Measurements from ENCODE around the gene SLC6A6.

The SLC6A6 gene

DNA sequence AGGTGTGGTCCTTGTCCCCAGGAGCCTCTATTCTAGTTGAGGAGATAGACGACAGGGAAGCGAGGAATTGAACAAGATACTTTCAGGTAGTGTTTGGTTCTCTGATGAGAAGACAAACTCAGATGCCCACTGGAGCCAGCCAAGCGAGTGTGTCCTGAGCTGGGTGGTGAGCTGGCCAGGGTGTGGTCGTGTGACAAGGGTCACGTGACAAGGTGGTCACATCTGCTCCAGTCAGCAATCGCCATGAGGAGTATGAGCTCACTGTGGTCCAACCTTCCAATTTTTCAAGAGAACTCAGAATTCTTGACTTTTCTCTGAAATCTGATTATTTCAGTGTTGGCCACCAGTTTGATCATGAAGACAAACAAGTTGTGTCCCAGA lies 39.5 kb downstream of the SLC6A6 start:
- in situ Hi-C loops (cut with HindIII; ENCODE audit: low pct_ligation_motif_present, low pct_unique_long_range_greater_than_20kb, low sequenced_read_pairs), result no loop called here
- DNase-seq, result no peak

DNA sequence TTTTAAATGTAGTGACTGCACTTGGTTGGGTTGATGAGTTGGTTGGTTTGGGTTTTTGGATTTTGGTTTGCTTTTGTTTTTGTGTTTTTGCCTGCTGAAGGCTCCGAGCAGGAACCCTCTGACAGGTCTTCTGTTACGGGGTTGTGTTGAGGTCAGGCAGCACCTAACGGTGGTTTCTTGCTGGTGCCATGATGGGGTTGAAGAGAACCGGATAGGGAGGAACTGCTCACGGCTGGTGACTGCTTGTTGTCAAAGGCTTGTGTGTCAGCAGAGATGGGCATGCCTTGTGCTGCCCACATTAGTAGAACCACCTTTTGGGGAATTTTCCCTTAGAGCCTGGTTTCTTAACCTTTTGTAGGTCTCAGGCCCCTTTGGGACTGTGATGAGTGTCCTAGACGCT lies 42.0 kb downstream of the SLC6A6 start:
- in situ Hi-C loops (cut with HindIII; ENCODE audit: low pct_ligation_motif_present, low pct_unique_long_range_greater_than_20kb, low sequenced_read_pairs), result no loop called here
- DNase-seq, result no peak

GRCh38 chr3:14445773-14446172 lies 43.4 kb downstream of the SLC6A6 start:
- in situ Hi-C loops (cut with HindIII; ENCODE audit: low pct_ligation_motif_present, low pct_unique_long_range_greater_than_20kb, low sequenced_read_pairs), result no loop called here
- DNase-seq, result no peak

GRCh38 chr3:14446988-14447570 lies 44.7 kb downstream of the SLC6A6 start:
- in situ Hi-C loops (cut with HindIII; ENCODE audit: low pct_ligation_motif_present, low pct_unique_long_range_greater_than_20kb, low sequenced_read_pairs), result no loop called here
- DNase-seq, result no peak

GRCh38 chr3:14448063-14448462 lies 45.7 kb downstream of the SLC6A6 start:
- in situ Hi-C loops (cut with HindIII; ENCODE audit: low pct_ligation_motif_present, low pct_unique_long_range_greater_than_20kb, low sequenced_read_pairs), result no loop called here
- no peak for DNase-seq

GRCh38 chr3:14448756-14449727 lies 46.6 kb downstream of the SLC6A6 start:
- no peak for DNase-seq
- in situ Hi-C loops (cut with HindIII; ENCODE audit: low pct_ligation_motif_present, low pct_unique_long_range_greater_than_20kb, low sequenced_read_pairs), result no loop called here

GRCh38 chr3:14450506-14450905 lies 48.1 kb downstream of the SLC6A6 start:
- in situ Hi-C loops (cut with HindIII; ENCODE audit: low pct_ligation_motif_present, low pct_unique_long_range_greater_than_20kb, low sequenced_read_pairs), result no loop called here
- DNase-seq, result no peak

DNA sequence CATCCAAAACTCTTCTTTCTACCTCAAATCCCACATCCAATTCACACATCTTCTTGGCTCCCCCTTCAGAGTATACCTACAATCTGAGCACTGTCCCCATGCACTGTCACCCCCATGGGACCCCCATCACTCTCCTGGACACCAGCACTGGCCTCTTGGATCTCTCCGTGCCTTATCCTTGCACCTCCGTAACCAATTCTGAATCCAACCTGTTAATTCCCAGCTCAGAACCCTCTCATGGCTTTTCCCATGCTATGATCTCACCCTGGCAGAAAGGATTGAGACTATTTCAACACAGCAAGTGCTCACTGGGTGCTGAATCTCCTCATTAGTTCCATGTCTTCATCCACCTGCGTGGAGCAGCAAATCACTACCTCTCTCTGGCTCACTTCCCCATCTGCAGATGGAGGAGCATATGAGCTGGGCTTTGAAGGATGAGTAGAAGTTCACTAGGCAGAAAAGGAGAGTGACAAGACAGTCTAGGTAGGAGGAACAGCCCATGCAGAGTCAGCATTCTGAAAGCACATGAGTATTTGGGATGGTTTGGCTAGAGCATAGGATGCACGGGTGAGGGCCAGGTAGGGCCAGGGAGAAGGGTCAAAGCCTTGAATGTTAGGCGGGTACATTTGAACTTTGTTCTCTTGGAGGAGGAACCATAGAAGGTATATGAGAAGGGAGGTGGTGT lies 48.7 kb downstream of the SLC6A6 start:
- in situ Hi-C loops (cut with HindIII; ENCODE audit: low pct_ligation_motif_present, low pct_unique_long_range_greater_than_20kb, low sequenced_read_pairs), result no loop called here
- DNase-seq, result no peak

DNA sequence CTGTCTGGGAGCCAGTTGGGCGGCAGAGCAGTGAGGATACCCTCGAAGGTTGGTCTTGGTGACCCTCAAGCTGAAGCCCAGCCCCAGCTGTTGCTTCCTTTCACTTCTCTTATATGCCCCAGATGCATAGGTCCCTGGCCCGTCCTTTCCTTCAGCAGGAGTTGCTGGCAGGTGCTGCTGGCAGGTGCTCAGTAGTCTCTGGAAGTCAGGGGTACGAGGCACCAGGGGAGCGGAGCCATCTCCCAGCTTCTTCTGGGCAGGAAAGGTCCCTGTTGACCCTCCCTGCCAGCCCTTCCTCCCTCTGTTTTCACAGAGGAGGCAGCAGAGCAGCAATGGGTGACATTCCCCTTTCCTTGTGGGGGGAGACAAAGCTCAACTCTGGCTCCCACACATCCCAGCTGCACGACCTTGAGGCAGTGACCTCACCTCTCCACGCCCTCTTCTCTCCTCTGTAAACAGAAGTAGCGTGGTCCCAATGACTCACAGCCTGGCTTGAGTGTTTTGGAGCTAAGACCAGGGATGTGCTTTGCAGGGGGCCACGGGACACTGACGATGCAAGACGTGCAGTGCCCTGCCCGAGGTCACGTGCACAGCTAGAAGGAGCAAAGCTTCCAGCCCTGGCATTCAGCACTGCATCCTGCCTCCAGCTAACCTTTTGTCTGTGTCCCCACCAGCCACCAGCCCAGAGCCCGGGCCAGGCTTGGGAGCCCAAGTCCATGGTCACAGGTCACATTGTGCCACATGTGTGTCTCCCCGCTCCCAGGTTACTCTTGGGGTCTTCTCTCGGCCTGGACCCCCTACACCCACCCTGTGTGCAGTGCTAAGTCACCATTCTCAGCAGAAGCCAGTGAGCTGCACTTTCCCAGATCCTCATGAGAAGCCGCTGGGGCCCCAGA lies 49.7 kb downstream of the SLC6A6 start:
- in situ Hi-C loops (cut with HindIII; ENCODE audit: low pct_ligation_motif_present, low pct_unique_long_range_greater_than_20kb, low sequenced_read_pairs), result no loop called here
- DNase-seq, result peak; percentile 90

GRCh38 chr3:14452740-14453710 lies 50.6 kb downstream of the SLC6A6 start:
- DNase-seq, result peak; percentile 90
- in situ Hi-C loops (cut with HindIII; ENCODE audit: low pct_ligation_motif_present, low pct_unique_long_range_greater_than_20kb, low sequenced_read_pairs), result no loop called here

GRCh38 chr3:14453876-14454638 lies 51.7 kb downstream of the SLC6A6 start:
- DNase-seq, result no peak
- in situ Hi-C loops (cut with HindIII; ENCODE audit: low pct_ligation_motif_present, low pct_unique_long_range_greater_than_20kb, low sequenced_read_pairs), result no loop called here

GRCh38 chr3:14454639-14455310 lies 52.4 kb downstream of the SLC6A6 start:
- no peak for DNase-seq
- in situ Hi-C loops (cut with HindIII; ENCODE audit: low pct_ligation_motif_present, low pct_unique_long_range_greater_than_20kb, low sequenced_read_pairs), result no loop called here

GRCh38 chr3:14455571-14456317 lies 53.3 kb downstream of the SLC6A6 start:
- in situ Hi-C loops (cut with HindIII; ENCODE audit: low pct_ligation_motif_present, low pct_unique_long_range_greater_than_20kb, low sequenced_read_pairs), result no loop called here
- no peak for DNase-seq

DNA sequence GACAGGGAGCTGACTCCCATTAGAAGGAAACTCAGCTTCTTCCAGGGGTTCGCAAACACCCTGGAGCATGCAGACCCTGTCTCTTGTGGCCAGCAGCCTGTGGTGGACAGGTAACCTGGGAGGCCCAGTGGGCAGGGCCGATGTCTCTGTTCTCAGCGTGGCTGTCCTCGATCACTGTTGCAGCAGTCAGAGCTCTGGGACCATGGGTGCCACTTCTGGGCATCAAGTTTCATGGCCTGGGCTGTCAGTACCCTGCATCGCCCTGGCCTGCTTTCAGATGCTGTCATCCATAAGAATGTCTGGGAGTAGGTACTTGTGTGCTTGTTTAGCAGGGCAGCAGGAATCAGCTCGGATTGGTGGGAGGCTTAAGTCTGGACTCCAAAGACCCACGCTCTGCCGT lies 54.4 kb downstream of the SLC6A6 start:
- in situ Hi-C loops (cut with HindIII; ENCODE audit: low pct_ligation_motif_present, low pct_unique_long_range_greater_than_20kb, low sequenced_read_pairs), result no loop called here

DNA sequence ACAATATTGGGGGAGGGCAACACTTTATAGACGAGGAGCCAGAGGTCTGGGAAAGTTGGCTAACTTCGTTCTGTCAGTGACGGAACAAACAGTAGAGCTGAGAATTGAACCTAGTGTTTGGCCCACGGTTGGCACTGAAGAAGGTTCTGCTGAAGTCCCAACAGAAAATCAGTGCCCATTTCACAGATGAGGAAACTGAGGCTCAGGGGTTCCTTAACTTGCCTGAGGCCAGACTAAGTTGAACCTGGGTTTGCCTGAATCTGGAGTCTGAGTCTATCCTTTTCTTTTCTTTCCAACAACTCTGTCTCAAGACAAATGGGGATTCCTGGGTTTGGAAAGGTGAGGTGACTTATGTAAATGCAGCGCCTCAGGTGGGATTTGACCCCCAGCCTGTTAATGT lies 55.1 kb downstream of the SLC6A6 start:
- in situ Hi-C loops (cut with HindIII; ENCODE audit: low pct_ligation_motif_present, low pct_unique_long_range_greater_than_20kb, low sequenced_read_pairs), result no loop called here
- DNase-seq, result no peak

More for the DNA sequence above, 54.4 kb downstream of the SLC6A6 start:
- DNase-seq, result no peak

DNA sequence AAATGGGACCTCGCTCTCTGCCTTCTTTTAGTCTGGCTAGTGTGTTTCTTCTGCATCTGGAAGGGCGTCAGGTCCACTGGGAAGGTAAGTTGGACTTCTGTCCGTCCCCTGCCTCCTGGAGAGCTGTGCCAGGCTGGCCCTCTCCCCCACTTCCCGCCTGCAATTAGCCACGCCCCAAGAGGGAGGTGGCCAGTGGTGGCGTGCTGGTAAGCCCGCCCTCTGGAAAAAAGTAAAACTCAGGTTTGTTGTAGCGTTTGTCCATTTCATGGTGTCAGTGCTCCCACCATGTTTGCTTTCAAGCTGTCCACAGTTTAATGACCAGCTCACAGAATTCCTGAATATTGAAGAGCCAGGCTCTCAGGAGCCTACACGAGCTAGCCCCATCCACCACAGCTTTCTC lies 55.6 kb downstream of the SLC6A6 start:
- DNase-seq, result peak; percentile 77
- in situ Hi-C loops (cut with HindIII; ENCODE audit: low pct_ligation_motif_present, low pct_unique_long_range_greater_than_20kb, low sequenced_read_pairs), result no loop called here

Data from ACHN (cell line).